ENCODE data around the gene UGT3A1. TPM values are rescaled to one million over a fixed set of nuclear protein-coding genes. Genes with fewer than 3 reads are reported as not detected.

The UGT3A1 gene
- total and polyA plus RNA-seq, 2 of the 13 experiments (the other 11 are each of a cell fraction or from before 2014, with no cell fraction given) = not detected

DNA sequence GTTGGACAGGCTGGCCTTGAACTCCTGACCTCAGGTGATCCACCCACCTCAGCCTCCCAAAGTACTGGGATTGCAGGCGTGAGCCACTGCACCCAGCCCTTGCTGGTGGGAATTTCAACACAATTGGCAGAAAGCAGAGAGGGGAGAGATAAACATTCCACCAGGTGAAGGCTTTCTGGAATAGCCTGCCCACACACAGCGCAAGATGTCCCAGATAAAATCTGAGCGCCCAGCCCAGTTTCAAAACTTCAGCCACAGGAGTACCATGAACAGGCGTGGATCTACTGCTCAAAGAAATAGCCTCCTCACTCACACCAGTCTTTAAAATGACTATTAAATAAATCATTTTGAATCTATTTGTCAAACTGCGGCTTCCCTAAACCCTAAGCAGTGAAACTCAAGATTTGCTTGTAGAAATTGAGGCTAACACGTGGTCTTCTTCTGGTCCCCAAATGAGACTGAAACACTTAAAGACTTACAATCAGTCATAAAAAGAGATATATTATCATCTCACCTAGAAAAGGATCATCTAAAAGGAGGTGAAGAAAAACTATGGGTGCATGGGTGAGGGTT is 87.5 kb downstream of the UGT3A1 start (continued):
- TF ChIP-seq BRF2 (CRISPR knock-in tag; IDR thresholded peaks at IDR 0.05) = no peak
- TF ChIP-seq SRSF4 (IDR thresholded peaks at IDR 0.05; ENCODE audit: low read depth, low read length, poor library complexity, severe bottlenecking) = no peak

DNA sequence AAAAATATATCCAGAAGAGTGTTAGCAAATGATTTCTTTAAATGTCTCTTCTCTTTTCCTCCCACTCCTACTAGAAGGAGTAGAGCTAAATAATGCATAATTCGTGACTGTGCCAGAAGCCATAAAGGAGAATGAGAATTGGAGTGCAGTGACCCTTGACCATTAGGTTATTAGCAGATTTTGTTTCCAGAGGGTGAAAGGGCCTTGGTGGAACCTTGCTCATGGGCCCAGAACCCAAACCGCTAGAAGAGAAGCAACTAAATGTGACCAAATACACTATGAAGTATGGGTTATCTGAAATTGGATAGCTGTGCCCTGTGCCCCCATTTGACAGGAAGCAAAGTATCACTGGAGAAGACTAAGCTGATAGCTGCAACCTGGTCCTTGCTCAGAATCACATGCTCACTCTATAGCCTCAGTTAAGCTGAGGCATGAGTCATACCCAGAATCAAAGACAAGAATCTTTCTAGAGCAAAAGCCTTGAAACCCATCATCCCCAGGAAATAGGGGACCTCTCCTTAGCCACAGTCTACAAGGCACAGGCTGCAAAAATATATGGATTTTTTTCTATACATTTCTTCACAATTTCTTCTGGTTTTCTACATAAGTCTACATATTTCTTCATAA is 89.0 kb downstream of the UGT3A1 start:
- Histone ChIP-seq H2AFZ (ENCODE audit: low read length) (no peak overlapping the region), H3K4me3 (replicated peaks in 1 of 3; ENCODE audit: insufficient read depth in 1 of 3, low read depth in 2 of 3, low read length in 3 of 3) (no peak overlapping the region), H3K27ac (ENCODE audit: extremely low read length, insufficient read depth, low read length) (no peak overlapping the region), H3K36me3 (replicated peaks in 1 of 2; ENCODE audit: control insufficient read depth in 1 of 2, insufficient read depth in 2 of 2, low read length in 2 of 2) (no peaks in the 10 kb centered on the region), H3K27me3 (ENCODE audit: control insufficient read depth in 1 of 2, insufficient read depth in 2 of 2, low read length in 2 of 2) (no peaks in the 10 kb centered on the region), H3K4me1 (ENCODE audit: insufficient read depth, low read length) (no peaks in the 10 kb centered on the region), H3K4me2 (ENCODE audit: low read depth, low read length) (no peak overlapping the region), H3K79me2 (ENCODE audit: insufficient read depth, low read length) (no peaks in the 10 kb centered on the region), H3K9ac (ENCODE audit: insufficient read depth, low read depth, low read length) (no peak overlapping the region), H4K20me1 (ENCODE audit: insufficient read depth, low read length) (no peaks in the 10 kb centered on the region), H3K9me3 (ENCODE audit: low read length) (no peaks in the 10 kb centered on the region)
- FAIRE-seq (no peak), DNase-seq (ENCODE audit: low spot score) (no peak), ATAC-seq (no peak)
- no TSS peak for BruUV-seq (replicated peaks)
- POLR2A ChIA-PET = no interaction called here
- TF ChIP-seq ETV6 (CRISPR knock-in tag; conservative IDR thresholded peaks at IDR 0.05) (no peak), ZBTB1 (CRISPR knock-in tag; IDR thresholded peaks at IDR 0.05; ENCODE audit: borderline replicate concordance) (no peak), MAFG (CRISPR knock-in tag; IDR thresholded peaks at IDR 0.05) (no peak), ZNF143 (CRISPR knock-in tag; IDR thresholded peaks at IDR 0.05) (no peak), DNMT3B (CRISPR knock-in tag; conservative IDR thresholded peaks at IDR 0.05) (no peak), GABPB1 (CRISPR knock-in tag; IDR thresholded peaks at IDR 0.05) (no peak), SOX6 (IDR thresholded peaks at IDR 0.05) (no peak), SOX6 (CRISPR knock-in tag; IDR thresholded peaks at IDR 0.05) (no peak)
- CTCF ChIA-PET (ENCODE audit: low intra/inter-chr PET ratio, low total read pairs) = no interaction called here
- in situ Hi-C loops (cut with HindIII; ENCODE audit: extremely low pct_ligation_motif_present, low pct_unique_long_range_greater_than_20kb) (no loop called here), intact Hi-C loops (cut with micrococcal nuclease; ENCODE audit: unreplicated experiment) (no loop called here)
- WGBS (ENCODE audit: low lambda C conversion rate) = 0% methylated on average over 2 of the region's 2 CpGs

Other genes with a start within 250 kb of the UGT3A1 start
- not detected in 2 replicates for gene IL7R, start 134.5 kb downstream of the UGT3A1 start, total RNA-seq (2016; rRNA removed; fragmentation: Illumina TruSeq; extraction: Trizol)
- not detected in 2 replicates for gene IL7R, start 134.5 kb downstream of the UGT3A1 start, polyA plus RNA-seq (2011; rRNA removed)
- gene CAPSL, start 52.8 kb downstream of the UGT3A1 start, total RNA-seq (2016; rRNA removed; fragmentation: Illumina TruSeq; extraction: Trizol) = not detected in 2 replicates
- gene CAPSL, start 52.8 kb downstream of the UGT3A1 start, polyA plus RNA-seq (2011; rRNA removed) = not detected in 2 replicates
- gene UGT3A2, start 75.5 kb upstream of the UGT3A1 start, total RNA-seq (2016; rRNA removed; fragmentation: Illumina TruSeq; extraction: Trizol) = not detected in 2 replicates
- not detected in 2 replicates for gene UGT3A2, start 75.5 kb upstream of the UGT3A1 start, polyA plus RNA-seq (2011; rRNA removed)
- gene LMBRD2, start 160.5 kb upstream of the UGT3A1 start, total RNA-seq (2016; rRNA removed; fragmentation: Illumina TruSeq; extraction: Trizol) = 1.8 and 4.7 TPM in 2 replicates
- 2.0 TPM in 2 replicates for gene LMBRD2, start 160.5 kb upstream of the UGT3A1 start, polyA plus RNA-seq (2011; rRNA removed)
- gene SKP2, start 160.7 kb upstream of the UGT3A1 start, total RNA-seq (2016; rRNA removed; fragmentation: Illumina TruSeq; extraction: Trizol) = 84.1 and 121 TPM in 2 replicates
- gene SKP2, start 160.7 kb upstream of the UGT3A1 start, polyA plus RNA-seq (2011; rRNA removed) = 24.7 and 29.6 TPM in 2 replicates